GM19035 (cell line): Measurements from ENCODE around the gene SOX30.

ENCODE experiments used
- ATAC-seq: cut with Tn5 transposase; IDR thresholded peaks from one replicate; pipeline ENCODE4 v1.9.1; 2021; ENCODE audit not compliant: unreplicated experiment

Gene SOX30

DNA sequence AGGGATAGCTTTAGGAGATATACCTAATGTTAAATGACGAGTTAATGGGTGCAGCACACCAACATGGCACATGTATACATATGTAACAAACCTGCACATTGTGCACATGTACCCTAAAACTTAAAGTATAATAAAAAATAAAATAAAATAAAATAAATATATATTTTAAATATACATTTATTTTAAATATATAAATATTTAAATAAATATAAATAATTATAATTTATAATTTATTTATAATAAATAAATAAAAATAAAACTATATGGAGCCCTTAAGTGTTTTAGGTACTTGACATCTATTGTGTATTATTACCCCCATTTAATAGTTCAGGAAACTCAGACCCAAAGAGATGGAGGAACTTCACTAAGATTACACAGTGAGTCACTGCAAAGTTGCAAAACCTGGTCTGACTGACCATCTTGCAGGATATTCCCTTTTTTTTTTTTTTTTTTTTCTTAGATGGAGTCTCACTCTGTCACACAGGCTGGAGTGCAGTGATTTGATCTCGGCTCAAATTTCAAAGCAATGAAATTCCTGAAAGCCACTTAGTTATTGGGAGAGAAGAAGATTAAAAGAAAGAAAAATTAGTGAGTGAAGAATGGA, 13.3 kb upstream of the SOX30 start:
- no peak for ATAC-seq

DNA sequence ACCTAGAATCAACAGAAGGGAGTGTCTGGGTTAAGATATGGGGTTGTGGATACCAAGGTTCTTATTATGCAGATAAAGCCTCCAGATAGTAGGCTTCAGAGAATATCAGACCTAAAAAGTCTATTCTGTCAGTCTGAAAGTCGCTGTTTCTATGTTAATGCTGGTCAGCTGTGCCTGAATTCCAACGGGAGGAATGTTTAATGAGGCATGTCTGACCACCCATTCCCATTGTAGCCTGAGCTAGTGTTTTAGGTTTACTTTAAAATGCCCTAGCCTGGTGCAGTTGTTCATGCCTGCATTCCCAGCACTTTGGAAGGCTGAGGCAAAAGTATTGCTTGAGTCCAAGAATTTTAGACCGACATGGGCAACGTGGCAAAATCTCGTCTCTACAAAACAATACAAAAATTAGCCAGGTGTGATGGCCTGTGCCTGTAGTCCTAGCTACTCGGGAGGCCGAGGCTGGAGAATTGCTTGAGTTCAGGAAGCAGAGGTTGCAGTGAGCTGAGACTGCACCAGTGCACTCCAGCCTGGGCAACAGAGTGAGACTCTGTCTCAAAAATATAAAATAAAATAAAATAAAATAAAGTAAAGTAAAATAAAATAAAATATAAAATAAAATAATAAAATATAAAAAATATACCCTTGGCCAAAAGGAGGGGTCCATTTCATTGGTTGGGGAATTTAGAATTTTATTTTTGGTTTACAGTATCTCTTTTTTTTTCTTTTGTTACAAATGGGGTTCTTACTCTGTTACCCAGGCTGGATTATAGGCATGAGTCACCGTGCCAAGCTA, 7.8 kb upstream of the SOX30 start:
- ATAC-seq: no peak

DNA sequence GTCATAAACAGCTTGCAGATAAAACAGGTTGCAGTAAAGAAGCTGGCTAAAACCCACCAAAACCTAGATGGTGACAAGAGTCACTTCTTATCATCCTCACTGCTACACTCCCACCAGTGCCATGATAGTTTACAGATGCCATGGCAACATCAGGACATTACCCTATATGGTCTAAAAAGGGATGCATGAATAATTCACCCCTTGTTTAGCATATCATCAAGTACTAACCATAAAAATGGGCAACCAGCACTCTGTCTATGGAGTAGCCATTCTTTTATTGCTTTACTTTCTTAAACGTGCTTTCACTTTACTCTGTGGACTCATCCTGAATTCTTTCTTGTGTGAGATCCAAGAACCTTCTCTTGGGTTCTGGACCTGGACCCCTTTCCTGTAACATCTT, 6.7 kb upstream of the SOX30 start:
- no peak for ATAC-seq

DNA sequence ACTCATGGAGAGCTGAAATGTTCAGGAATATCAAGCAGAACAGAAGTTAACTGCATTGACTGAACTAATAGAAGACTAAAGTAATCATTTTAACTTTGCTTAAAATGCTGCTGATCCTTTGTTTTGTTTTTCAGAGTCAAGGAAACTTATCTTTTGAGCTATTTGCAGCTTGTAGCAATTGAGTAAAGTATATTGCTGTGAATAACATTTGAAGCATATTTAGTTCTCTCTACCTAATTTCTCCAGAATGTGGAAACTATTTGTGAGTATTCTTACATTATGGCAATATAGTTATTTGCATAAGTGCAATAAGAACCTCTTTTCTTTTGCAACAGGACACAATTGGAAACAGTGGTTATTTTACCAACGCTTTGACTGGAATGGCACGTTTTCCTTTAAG, 5.3 kb upstream of the SOX30 start:
- ATAC-seq: no peak

DNA sequence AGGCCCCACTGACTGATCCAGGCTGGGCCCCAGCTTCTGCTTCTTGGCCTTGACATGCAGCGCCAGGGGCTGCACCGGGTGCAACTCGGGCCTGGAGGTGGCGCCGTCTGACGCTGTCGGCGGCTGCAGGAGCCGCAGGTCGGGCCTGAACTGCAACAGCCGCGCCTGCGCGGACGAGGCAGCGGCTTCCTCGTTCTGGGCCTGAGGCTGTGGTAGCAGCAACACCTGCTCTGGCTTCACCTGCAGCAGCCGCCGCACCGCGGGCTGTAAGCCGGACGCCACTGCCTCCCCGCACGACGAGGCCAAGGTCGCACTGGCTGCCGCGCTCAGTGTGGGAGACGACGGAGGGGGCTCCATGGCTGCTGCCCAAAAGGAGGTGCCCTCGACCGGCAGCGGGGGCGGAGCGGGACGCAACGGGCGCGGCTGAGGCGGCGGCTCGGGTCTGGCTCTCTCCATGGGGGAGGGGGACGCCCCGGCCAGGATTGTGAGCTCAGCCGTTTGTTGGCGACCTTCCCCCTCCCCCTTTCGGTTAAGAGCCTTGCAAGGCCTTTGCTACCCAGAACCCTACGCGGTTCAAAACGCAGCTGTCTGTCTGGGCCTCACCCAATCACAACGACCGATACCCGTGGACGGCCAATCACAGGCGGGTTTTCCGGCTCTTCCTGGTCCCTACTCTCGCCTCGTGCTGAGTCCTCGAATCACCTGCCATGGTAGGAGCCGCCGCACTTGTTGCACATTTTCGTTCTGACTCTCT, 438 bp downstream of the SOX30 start:
- peak; percentile 95 for ATAC-seq

DNA sequence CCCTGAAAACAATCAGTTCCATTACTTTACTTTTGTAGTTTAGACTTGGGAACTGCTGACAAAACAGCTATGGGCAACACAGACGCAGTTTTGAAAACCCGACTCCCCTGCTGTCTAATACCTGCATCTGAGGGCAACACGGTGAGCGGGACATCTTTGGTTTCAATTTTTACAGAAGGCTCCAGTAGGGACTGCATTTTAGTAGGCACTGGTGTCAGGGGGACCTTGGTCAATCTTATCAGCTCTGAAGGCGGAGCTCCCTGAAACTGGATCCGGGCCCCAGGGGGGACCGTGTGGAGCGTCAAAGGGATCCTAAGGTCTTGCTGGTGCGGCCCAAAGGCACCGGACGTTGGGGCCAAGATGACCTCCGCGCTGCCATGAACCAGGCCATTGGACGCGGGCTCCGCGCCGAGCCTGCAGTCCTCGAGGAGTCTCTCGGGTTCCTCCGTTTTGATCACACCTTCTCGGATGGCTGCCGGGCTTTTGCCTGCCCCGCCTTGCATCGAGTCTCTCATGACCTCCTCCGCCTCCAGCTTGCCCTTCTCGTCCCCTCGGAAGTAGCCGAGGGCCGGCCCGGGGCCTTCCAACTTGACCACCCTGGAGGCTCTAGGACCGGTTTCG, 1.1 kb downstream of the SOX30 start:
- ATAC-seq: no peak

DNA sequence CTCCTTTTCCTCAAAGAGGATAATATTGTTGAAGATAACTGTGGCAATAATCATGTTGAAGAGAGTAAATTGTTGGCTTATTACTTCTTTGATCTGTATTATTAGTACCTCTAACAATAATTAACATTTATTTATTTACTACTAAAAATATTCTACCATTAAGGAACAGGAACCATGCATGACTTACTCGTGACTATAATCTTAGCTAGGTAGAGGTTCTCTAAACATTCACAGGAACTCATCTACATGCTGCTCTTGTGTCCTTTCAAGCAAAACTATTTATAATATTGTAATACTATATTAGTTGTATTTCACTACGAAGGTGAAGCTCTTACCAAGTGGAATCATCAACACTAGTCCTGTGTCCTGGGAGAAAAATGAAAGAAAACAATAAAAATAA, 3.1 kb downstream of the SOX30 start:
- ATAC-seq: no peak

DNA sequence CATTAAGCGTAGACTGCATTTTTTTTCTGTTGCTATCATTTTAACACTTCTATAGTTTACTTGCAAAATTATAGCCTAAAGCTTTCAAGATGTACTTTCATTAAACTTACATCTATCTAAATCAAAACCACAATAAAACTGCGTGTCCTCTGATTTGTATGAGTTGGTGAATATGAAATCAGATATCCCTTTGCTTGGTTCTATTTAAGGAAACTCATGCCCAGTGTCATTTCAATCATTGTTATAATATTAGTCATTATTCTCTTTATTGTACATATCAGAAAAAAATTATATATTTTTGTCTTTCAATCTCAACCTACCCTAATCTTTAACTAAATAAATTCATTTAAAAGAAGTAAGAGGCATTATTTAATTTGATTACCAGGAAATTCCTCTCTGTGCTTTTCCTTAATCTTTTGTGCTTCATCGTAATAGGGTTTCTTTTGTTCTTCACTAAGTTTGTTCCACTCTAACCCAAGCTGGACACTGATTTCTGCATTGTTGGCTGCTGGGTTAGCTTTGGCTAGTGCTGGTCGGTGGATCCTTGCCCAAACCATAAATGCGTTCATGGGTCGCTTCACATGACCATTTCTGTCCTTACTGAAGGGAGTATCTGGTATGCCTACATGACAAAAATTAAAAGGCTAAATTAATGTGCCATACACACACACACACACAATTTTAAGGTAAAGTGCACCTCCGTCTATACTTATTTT, 3.8 kb downstream of the SOX30 start:
- ATAC-seq: no peak

DNA sequence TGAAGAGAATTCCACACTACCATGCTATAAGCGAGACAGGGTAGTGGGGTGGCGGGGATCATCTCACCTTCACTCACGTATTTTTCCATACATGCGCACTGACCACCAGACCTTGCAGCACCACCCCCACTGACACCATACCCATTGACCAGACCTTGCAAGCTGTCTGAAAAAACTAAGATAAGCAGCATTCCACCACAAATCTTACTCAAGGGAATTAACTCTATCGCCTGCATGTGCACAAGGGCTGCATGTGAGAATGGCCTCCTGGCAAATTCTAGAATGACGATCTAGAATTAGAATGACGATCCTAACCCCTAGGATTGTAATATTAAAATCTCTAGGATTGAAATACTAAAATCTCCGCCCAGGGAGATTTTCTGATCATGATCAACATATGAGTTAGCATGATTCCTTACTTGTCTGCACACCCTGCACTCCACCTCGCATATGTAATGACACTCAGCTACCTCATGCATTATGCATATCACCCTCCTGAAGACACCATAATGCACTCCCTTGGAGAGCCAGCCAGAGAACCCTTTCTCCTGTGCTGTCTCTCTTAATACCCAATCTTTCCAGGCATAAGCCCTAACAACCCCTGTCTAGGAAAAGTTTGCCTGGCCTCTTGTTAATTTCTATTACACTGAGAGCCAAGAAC, 11.7 kb downstream of the SOX30 start:
- no peak for ATAC-seq

DNA sequence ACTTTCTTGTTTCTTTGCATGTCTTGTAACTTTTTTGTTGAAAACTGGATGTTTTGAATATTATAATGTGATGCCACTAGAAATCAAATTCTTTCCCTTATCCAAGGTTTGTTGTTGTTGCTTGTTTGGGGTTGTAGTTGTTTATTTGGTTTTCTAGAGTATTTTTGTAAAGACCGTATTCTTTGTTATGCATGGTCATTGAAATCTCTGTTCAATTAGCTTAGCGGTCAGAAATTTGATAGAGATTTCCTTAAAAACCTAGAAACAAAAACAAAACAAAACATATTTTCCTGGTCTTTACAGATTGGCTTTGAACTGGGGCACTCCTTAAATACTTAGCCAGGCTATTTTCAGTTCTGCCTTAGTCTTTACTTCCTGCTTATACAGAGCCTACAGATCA, 21.9 kb downstream of the SOX30 start:
- ATAC-seq: no peak

DNA sequence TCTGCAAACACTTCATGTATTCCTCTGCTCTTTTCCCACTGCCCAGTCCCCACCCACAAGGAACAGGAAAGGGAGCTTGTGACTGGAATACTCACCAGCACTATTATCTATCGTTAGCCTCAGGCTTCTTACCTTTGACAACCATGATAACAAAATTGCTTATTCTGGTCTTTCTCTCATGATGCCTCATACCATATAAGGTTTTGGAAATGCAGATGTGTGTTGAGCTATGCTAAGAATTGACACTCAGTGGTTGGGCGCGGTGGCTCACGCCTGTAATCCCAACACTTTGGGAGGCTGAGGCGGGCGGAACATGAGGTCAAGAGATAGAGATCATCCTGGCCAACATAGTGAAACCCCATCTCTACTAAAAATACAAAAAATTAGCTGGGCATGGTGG, 25.4 kb downstream of the SOX30 start:
- no peak for ATAC-seq

DNA sequence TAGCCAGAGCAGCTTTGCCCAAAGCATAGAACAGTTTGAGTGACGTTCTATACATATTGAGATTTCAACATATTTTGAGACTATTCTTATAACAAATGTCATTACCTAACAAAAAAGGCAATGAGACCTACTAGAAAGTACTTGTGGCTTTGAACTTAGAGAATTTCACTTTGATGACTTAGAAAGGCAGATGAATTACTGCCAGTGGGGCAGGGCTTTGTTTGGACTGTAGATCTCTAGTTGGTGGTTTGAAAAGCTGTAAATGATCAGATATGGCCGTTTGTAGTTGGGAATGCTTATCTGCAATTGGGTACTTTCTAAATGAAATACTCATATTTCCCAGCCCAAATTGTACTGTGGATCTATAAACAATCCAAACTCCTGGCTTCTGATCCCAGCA, 28.1 kb downstream of the SOX30 start:
- no peak for ATAC-seq

DNA sequence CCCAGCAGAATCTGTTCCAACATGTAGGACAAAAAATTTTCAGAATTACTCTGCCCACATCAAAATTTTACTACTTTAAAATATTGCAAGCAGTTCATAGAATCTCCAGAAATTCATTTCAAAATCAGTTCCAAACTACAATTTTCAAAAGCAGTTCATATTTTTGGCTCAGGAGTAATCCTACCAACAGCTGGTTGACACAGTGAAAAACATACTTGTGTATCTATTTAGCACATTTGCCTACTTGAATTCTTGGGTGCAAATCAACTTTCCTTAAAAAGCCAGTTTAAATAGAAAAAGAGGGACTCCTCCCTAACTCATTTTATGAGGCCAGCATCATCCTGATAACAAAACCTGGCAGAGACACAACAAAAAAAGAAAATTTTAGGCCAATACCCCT, 31.5 kb downstream of the SOX30 start:
- ATAC-seq: no peak

DNA sequence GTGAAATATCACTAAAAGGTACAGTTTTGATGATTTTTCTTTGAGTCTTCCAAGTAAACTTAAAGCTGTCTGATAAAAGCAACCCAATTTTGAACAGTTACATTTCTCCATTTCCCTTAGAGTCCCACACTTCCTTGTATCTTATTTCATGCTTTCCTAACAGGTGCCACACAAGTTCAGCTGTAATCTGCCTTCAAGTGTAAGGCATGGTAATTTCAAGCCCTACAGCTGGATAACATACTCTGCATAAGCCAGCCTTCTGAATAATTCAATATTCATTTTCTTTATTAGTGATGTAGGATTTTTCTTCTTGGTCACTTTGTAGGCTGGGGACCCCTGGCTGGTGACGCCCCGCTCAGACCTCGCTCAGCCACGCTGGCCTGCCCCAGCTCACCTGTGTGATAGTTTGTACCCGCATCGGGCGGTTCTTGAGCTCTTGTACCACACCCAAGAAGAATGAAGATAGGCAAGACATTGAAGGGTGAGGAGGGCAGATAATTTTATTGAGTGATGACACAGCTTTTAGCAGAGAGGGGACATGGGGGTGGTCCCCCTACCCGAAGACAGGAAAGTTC, 34.0 kb downstream of the SOX30 start:
- ATAC-seq: no peak

DNA sequence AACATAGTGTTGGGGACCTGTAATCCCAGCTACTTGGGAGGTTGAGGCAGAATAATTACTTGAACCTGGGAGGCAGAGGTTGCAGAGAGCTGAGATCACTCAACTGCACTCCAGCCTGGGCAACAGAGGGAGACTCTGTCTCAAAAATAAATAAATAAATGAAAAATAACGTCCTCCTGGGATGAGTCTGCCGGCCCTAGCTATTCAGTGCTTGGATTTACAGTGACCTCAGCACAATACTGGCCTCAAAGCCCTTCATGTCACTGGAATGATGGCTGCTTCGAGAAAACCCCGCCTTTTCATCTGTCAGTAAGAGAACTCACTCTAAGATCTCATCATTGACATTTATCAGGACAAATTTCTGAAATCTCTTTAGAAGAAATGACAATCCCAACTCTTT, 35.5 kb downstream of the SOX30 start:
- no peak for ATAC-seq

DNA sequence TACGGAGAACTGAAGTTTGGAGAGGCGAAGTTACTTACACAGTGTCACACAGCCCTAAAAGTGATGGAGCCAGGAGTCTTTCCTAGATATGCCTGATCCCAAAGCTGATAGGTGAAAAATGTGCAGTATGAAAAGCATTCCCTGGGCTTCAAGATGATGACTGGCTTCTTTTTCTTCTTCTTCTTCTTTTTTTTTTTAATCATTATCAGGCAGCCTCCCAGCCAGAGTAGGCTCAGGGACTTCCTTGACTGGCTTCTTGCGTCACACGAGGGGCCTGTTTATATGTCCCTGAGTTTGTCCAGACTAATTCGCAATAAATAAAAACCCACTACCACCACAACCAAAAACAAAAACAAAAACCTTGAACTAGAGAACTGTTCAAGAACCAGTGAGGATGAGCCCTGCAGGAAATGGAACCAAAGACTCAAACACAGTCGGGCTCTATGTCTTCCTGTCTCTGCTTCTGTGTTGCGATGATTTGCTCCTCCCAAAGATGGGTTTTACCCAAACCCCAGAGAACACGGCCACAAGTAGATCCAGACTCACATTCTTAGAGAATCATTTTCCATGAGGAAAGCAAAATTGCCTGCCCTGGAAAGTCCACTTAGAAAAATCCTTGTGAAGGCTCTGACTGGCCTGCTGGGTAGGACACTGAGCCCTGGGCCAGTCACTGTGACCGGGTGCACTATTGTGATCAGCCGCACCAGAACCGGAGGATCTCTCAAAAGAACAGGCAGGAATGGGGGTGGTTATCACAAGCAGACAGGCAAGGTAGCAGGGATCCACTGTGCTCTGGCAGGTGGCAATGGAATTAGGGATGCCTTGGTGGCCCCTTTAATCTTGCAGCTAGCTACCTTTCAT, 38.6 kb downstream of the SOX30 start:
- ATAC-seq: no peak

DNA sequence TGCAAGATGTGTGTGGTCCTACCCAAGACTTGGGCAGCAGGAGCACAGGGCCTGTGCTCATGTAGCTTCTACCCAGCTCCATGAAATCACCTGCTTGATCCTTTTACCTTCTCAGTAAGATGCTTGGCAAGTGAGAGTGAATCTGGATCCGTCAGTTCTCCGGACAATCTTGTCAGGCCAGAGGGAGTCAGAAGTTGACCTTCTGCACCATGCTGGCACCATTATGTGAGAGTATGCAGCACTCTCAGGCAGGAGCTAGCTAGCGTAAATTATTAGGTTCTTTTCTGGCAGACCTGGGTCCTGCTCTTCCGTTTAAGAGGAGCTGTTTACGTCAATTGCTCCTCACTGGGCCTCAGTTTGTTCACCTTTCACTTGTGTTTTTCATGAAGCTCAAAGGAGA, 39.7 kb downstream of the SOX30 start:
- no peak for ATAC-seq

DNA sequence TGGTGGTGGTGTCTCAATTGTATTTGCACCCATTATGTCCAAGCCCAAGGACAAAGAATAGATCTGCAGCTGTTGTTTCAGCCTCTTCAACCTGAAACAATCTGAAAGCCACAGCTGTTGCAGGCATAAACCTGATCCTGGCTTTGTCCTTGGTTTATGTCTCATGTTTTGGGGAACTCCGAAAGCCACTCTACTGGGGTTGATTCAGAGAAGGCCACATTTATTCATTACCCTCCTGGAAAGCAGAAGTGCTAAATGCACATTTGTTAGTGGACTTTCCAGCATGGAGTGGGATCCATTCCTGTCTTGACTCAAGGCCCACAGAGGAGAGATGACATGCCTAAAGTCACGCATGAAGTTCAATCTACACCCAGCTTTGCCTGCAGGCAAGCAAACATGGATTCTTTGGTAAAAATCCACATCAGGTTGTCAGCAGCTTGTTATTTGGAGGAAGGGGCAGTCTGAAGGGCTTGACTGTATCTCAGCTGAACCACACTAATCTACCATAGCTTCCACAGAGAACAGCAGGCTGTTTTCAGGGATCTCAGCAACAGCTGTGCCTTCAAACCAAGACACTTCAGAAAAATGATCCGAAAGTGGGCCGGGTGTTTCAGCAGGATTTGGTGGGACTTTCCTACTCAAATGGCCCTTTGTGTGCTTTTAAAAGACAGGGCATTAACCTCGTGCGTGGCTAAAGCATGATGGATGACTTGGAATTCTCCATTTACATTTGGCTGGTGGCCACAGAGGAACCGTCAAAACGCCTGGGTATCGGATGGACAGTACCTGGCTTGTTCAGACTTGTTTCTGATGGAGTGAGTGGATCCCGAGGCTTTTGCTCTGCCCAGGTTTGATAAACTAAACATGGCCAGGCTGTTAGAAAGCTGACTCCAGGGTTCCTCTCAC, 40.4 kb downstream of the SOX30 start:
- ATAC-seq: no peak
